GM12865 (cell line): ENCODE results near the gene THRSP.
"Not testable (repeated sequence)": the region's sequence is repeated elsewhere in the genome, so short reads cannot be mapped to it uniquely, and the experiment has no call there.

Experiments
- DNase-seq: peaks from one replicate; pipeline ENCODE4 v3.0.0; 2010; ENCODE audit warnings: low read depth
- H3K4me3 ChIP-seq: 2 replicates; pipeline ENCODE4 v1.5.1; 2011; ENCODE audit warnings: mild to moderate bottlenecking, low read depth, low read length, control low read depth
- TF ChIP-seq, protein P1 (sequence below): IDR thresholded peaks from 2 replicates; pipeline ENCODE4 v1.5.1; 2011; ENCODE audit warnings: low read length, control low read depth, low read depth, inconsistent platforms; ENCODE audit not compliant: insufficient read depth; ENCODE audit errors: missing control alignments

The THRSP gene

DNA sequence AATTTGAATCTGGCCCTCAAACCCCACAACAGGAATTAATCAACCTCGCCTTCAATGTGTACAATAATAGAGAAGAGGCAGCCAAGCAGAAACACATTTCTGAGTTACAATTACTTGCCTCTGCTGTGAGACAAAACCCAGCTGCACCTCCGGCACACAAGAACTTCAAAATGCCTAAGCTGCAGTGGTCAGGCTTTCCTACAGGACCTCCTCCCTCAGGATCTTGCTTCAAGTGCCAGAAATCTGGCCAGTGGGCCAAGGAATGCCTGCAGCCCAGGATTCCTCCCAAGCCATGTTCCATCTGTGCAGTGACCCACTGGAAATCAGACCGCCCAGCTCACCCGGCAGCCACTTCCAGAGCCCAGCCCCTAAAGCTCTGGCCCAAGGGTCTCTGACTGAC lies 19.4 kb downstream of the THRSP start:
- no peak for DNase-seq
- no peak overlapping the region for H3K4me3 ChIP-seq
- TF ChIP-seq, protein P1, sequence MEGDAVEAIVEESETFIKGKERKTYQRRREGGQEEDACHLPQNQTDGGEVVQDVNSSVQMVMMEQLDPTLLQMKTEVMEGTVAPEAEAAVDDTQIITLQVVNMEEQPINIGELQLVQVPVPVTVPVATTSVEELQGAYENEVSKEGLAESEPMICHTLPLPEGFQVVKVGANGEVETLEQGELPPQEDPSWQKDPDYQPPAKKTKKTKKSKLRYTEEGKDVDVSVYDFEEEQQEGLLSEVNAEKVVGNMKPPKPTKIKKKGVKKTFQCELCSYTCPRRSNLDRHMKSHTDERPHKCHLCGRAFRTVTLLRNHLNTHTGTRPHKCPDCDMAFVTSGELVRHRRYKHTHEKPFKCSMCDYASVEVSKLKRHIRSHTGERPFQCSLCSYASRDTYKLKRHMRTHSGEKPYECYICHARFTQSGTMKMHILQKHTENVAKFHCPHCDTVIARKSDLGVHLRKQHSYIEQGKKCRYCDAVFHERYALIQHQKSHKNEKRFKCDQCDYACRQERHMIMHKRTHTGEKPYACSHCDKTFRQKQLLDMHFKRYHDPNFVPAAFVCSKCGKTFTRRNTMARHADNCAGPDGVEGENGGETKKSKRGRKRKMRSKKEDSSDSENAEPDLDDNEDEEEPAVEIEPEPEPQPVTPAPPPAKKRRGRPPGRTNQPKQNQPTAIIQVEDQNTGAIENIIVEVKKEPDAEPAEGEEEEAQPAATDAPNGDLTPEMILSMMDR = no peak

DNA sequence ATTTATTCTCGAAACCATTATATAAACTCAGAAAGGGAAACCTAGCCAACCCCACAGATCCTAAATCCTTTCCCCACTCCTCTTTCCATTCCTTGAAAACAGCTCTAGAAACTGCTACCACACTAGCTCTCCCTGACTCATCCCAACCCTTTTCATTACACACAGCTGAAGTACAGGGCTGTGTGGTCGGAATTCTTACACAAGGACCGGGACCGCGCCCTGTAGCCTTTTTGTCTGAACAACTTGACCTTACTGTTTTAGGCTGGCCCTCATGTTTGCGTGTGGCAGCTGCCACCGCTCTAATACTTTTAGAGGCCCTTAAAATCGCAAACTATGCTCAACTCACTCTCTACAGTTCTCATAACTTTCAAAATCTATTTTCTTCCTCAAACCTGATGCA lies 20.8 kb downstream of the THRSP start:
- not testable (repeated sequence) for DNase-seq, H3K4me3 ChIP-seq

DNA sequence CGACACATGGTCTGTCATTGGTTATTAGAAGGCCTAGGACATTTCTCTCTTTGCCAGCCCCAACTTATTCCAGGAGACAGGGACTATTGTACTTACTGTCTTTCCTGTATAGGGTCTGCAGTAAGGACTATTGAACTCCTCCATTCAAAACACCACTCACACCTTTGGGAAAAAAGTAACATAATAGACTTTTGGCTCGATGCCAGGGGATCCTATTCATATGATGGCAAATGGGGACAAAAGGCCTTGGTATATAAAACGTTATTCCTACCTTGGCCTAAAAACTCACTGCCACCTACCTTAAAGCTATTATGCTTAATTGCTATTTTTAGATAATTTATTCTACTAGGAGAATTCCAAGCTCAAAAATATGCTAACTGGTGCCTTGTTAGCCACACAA lies 22.3 kb downstream of the THRSP start:
- TF ChIP-seq, protein P1 = no peak
- H3K4me3 ChIP-seq = no peak overlapping the region
- DNase-seq = no peak

DNA sequence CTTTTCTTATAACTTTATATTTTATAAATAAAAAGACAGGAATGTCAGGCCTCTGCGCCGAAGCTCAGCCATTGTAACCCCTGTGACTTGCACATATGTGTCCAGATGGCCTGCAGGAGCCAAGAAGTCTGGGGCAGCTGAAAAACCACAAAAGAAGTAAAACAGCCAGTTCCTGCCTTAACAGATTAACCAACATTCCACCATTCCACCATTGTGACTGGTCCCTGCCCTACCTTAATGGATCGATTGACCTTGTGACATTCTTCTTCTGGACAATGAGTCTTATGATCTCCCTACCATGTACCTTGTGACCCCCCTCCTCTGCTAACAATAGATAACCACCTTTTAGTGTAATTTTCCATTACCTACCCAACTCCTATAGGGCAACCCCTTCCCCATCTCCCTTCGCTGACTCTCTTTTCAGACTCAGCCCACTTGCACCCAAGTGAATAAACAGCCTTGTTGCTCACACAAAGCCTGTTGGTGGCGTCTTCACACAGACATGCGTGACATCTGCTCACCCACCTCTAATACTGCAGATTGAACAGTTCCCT lies 22.9 kb downstream of the THRSP start:
- H3K4me3 ChIP-seq, DNase-seq: not testable (repeated sequence)

DNA sequence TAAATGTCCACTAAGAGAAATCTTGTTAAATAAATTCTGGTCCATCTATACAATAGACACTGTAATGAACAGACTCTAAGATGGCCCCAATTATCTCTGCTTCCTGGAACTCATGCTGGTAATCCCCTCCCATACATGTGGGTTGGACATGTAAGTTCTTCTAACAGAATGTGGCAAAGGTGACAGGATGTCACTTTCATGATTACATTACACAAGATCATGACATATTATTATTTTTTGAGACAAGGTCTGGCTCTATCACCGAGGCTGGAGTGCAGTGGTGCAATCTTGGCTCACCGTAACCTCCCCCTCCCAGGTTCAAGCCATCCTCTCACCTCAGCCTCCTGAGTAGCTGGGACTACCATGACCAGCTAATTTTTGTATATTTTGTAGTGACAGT lies 30.6 kb downstream of the THRSP start:
- DNase-seq = peak; percentile 38
- H3K4me3 ChIP-seq = no peak overlapping the region
- TF ChIP-seq, protein P1 = no peak

DNA sequence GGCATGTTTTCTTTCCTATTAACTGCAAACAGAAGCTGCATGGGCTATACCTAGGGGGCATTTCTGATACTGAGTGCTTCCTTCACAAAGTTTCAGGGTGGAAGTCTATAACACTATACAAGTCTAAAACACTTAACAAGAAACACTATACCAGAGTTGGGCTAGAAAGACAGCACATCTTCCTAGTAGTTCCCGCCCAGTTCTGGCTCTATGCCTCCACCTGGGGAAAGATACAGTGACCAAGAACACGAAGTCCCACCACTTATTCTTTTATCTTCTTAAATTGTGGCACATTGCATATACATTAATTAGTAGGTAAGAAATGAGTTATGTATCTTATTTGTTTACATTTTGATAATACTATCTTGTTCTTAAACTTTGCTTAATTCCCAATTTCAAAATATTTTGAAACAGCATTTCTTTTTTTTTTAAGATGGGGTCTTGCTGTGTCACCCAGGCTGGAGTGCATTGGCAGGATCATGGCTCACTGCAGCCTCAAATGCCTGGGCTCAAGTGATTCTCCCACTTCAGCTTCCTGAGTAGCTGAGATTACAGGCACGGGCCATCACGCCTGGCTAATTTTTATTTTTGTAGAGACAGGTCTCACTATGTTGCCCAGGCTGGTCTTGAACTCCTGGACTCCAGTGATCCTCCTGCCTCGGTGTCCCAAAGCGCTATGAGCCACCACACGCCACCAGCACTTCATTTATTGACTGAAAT lies 34.2 kb downstream of the THRSP start:
- no peak for DNase-seq
- TF ChIP-seq, protein P1 = no peak
- H3K4me3 ChIP-seq = no peak overlapping the region

DNA sequence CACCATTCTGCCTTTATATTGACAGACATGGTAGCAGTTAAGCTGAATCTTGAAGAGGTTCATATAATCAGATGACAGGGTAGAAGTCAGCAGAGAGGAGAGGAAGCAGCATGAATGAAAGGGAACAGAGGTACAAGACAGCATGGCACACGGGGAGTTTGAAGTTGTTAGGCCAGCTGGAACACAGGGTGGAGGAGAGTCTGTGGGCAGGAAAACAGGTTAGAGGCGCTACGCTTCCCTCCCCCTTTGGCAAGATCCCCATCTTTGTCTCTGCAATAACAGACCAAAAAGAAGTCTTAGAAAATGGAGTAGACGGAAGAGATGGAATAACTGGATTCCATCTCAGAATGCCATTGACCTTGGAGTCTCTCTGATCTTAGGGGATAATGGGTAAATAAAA lies 36.0 kb downstream of the THRSP start:
- no peak for DNase-seq
- TF ChIP-seq, protein P1 = no peak
- H3K4me3 ChIP-seq = no peak overlapping the region

DNA sequence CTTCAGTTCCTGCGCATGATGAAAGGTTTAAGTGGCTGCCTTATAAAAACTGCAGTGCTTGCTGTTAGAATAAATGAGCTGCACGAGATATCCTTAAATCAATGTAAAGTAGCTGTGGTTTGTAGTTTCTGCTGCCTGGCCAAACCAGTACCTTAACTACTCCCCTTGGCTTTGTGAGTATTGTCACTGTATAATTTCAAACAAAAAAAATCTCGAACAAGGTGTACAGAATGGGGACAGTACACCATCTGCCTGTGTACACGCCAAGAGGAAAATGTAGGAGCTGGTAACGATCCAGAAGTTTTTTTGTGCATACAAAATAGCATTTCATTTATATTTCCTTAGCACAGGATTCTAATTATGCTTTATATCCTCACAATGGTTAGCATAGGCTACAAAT lies 36.6 kb downstream of the THRSP start:
- no peak for DNase-seq
- TF ChIP-seq, protein P1 = no peak

More for the DNA sequence above, 36.6 kb downstream of the THRSP start:
- H3K4me3 ChIP-seq = no peak overlapping the region
